CD14-positive monocyte (primary cell): ENCODE measurements around the gene SIGLEC1. TPM values are rescaled to one million over a fixed set of nuclear protein-coding genes. Genes with fewer than 3 reads are reported as not detected.

Experiments used
- DNase-seq, 3 donors: peaks; one replicate each; pipeline ENCODE4 v3.0.0-alpha.2; 2011 to 2022
- H2AFZ ChIP-seq: 2 replicates; pipeline ENCODE4 v1.6.0; 2012; ENCODE audit warnings: mild to moderate bottlenecking, low read depth, low read length, inconsistent platforms; ENCODE audit not compliant: insufficient read depth, poor library complexity, severe bottlenecking
- H3K27ac ChIP-seq, 2 donors: 1 replicate in 1 of 2; 2 replicates in 1 of 2; pipeline ENCODE4 v1.5.1; 2012 to 2013; ENCODE audit warnings: low read length in 2 of 2, control low read depth in 1 of 2, inconsistent platforms in 1 of 2, low read depth in 1 of 2, mild to moderate bottlenecking in 1 of 2
- H3K27me3 ChIP-seq, 2 donors: one replicate each; pipeline versions ENCODE4 v1.6.0 to v1.6.1; 2011 to 2013; ENCODE audit warnings: low read length in 2 of 2; ENCODE audit not compliant: control insufficient read depth in 2 of 2, insufficient read depth in 2 of 2
- H3K36me3 ChIP-seq, 2 donors: replicated peaks in 1 of 2; 1 replicate in 1 of 2; 2 replicates in 1 of 2; pipeline versions ENCODE4 v1.5.1 to v1.6.1; 2012 to 2013; ENCODE audit warnings: low read length in 2 of 2, control low read depth in 1 of 2, inconsistent platforms in 1 of 2, mild to moderate bottlenecking in 1 of 2; ENCODE audit not compliant: insufficient read depth in 2 of 2, control insufficient read depth in 1 of 2
- H3K4me1 ChIP-seq, 2 donors: 1 replicate in 1 of 2; 2 replicates in 1 of 2; pipeline versions ENCODE4 v1.5.1 to v1.6.1; 2012 to 2013; ENCODE audit warnings: low read length in 2 of 2, control low read depth in 1 of 2, inconsistent platforms in 1 of 2, mild to moderate bottlenecking in 1 of 2, moderate library complexity in 1 of 2; ENCODE audit not compliant: insufficient read depth in 2 of 2, control insufficient read depth in 1 of 2
- H3K4me2 ChIP-seq: replicated peaks from 2 replicates; pipeline ENCODE3; 2012; ENCODE audit warnings: low read length, moderate library complexity, mild to moderate bottlenecking; ENCODE audit not compliant: poor library complexity, severe bottlenecking; ENCODE audit errors: extremely low read depth
- H3K4me3 ChIP-seq, 3 experiments: fragments of 200-600 bp in 1 of 3; sonication (generic) in 1 of 3; replicated peaks in 1 of 3; 1 replicate in 2 of 3; 2 replicates in 1 of 3; pipeline ENCODE4 v1.5.1; 2011 to 2013; ENCODE audit warnings: low read length in 3 of 3, mild to moderate bottlenecking in 3 of 3, control low read depth in 2 of 3, low read depth in 2 of 3, inconsistent platforms in 1 of 3, moderate library complexity in 1 of 3
- H3K79me2 ChIP-seq: 2 replicates; pipeline ENCODE4 v1.6.0; 2012; ENCODE audit warnings: mild to moderate bottlenecking, control low read depth, inconsistent platforms, low read length, moderate library complexity; ENCODE audit not compliant: insufficient read depth
- H3K9ac ChIP-seq: 2 replicates; pipeline ENCODE4 v1.6.0; 2017; ENCODE audit warnings: low read length, mild to moderate bottlenecking; ENCODE audit not compliant: insufficient read depth, poor library complexity, severe bottlenecking
- H3K9me3 ChIP-seq, 2 donors: replicated peaks in 1 of 2; 1 replicate in 1 of 2; 2 replicates in 1 of 2; pipeline versions ENCODE4 v1.5.1 to v1.6.1; 2012 to 2013; ENCODE audit warnings: low read length in 2 of 2, control low read depth in 1 of 2; ENCODE audit not compliant: control insufficient read depth in 1 of 2, insufficient read depth in 1 of 2
- H4K20me1 ChIP-seq: 2 replicates; pipeline ENCODE4 v1.6.0; 2012; ENCODE audit warnings: mild to moderate bottlenecking, low read length, control low read depth, moderate library complexity; ENCODE audit not compliant: insufficient read depth
- H3K27ac Mint-ChIP-seq, 7 donors: one replicate each; pipeline ENCODE4 v1.8.0; 2020; ENCODE audit warnings: mild to moderate bottlenecking in 7 of 7, mixed read lengths in 7 of 7, moderate library complexity in 6 of 7, inconsistent platforms in 2 of 7
- H3K27me3 Mint-ChIP-seq, 3 donors: one replicate each; pipeline ENCODE4 v1.8.0; 2021 to 2022; ENCODE audit warnings: low read depth in 3 of 3, mild to moderate bottlenecking in 3 of 3, mixed read lengths in 3 of 3, moderate library complexity in 3 of 3, inconsistent platforms in 1 of 3
- H3K36me3 Mint-ChIP-seq, 2 donors: one replicate each; pipeline ENCODE4 v1.8.0; 2020; ENCODE audit warnings: mixed read lengths in 2 of 2, inconsistent platforms in 1 of 2, mild to moderate bottlenecking in 1 of 2
- H3K4me1 Mint-ChIP-seq: one replicate; pipeline ENCODE4 v1.8.0; 2020; ENCODE audit warnings: mild to moderate bottlenecking, mixed read lengths
- H3K4me3 Mint-ChIP-seq, 2 donors: one replicate each; pipeline ENCODE4 v1.8.0; 2020; ENCODE audit warnings: mild to moderate bottlenecking in 2 of 2, mixed read lengths in 2 of 2, moderate library complexity in 1 of 2
- H3K9me3 Mint-ChIP-seq, 7 donors: one replicate each; pipeline ENCODE4 v1.8.0; 2020 to 2022; ENCODE audit warnings: mixed read lengths in 7 of 7, mild to moderate bottlenecking in 6 of 7, moderate library complexity in 6 of 7, inconsistent platforms in 2 of 7
- CTCF ChIP-seq: fragments of 200-600 bp; IDR thresholded peaks from one replicate; pipeline ENCODE4 v1.8.0; 2022; ENCODE audit warnings: antibody characterized with exemption, mild to moderate bottlenecking
- WGBS: methylation state at CpG from one replicate; pipeline ENCODE4 v1.1.5; 2013; ENCODE audit warnings: missing lambda C conversion rate; ENCODE audit not compliant: insufficient coverage; 5-methylcytosine and 5-hydroxymethylcytosine counted together
- intact Hi-C, 2 donors: fragments of 100-400 bp; cut with micrococcal nuclease; formaldehyde crosslinking; loops; one replicate each; pipeline versions ENCODE4 v1.15.0 to v1.15.1; 2023
- polyA plus RNA-seq, 3 donors: library from polyadenylated mRNA; depleted of rRNA in 1 of 3; unstranded in 2 of 3; stranded (reverse) in 1 of 3; fragments of 300-500 nt in 2 of 3; fragments of >200 nt in 1 of 3; fragmentation: Illumina TruSeq in 2 of 3; gene quantifications; 1 replicate in 2 of 3; 2 replicates in 1 of 3; pipeline ENCODE4 v1.2.3, GENCODE V29; 2012 to 2021

Gene SIGLEC1
- polyA plus RNA-seq, 3 donors = 1.6 to 23.5 (median 2.5) TPM

- intact Hi-C loops = no loop called here
- Histone ChIP-seq H2AFZ (peak overlapping the region; percentile 57), H3K4me3 (peak overlapping the region; percentile 16 to 73 (median 17)), H3K27ac (peak overlapping the region; percentile 4 to 67), H3K9ac (peak overlapping the region; percentile 44), H3K9me3 (no peaks in the 10 kb centered on the region), H3K79me2 (no peaks in the 10 kb centered on the region), H4K20me1 (no peaks in the 10 kb centered on the region), H3K36me3 (peaks cover 0 to 2% of the 10 kb centered on the region in 2 donors), H3K4me2 (peak overlapping the region; percentile 66), H3K4me1 (peaks cover 50 to 57% of the 10 kb centered on the region in 2 donors), H3K27me3 (no peaks in the 10 kb centered on the region)
- DNase-seq = peak; percentile 31 to 58 (median 42)
- 19% methylated on average over 13 of the region's 18 CpGs for WGBS
- peaks cover 0 to 3% (median 0%) of the 10 kb centered on the region in 7 donors for H3K9me3 Mint-ChIP-seq
- peaks cover 0 to 5% of the 10 kb centered on the region in 2 donors for H3K36me3 Mint-ChIP-seq
- peak; percentile 97 for TF ChIP-seq CTCF
- peak overlapping the region; percentile 43 to 89 (median 86) for H3K27ac Mint-ChIP-seq
- H3K27me3 Mint-ChIP-seq = peaks cover 0 to 10% (median 2%) of the 10 kb centered on the region in 3 donors
- H3K4me1 Mint-ChIP-seq = peaks cover 53% of the 10 kb centered on the region
- H3K4me3 Mint-ChIP-seq = peak overlapping the region; percentile 61 to 95
Observed at GRCh38 chr20:3710703-3711483, 1.5 kb downstream of the SIGLEC1 start.

GRCh38 chr20:3710011-3710466 is 2.4 kb downstream of the SIGLEC1 start:
- no peaks in the 10 kb centered on the region for H3K79me2 ChIP-seq
- peaks cover 0 to 3% (median 0%) of the 10 kb centered on the region in 7 donors for H3K9me3 Mint-ChIP-seq
- H3K27me3 ChIP-seq = no peaks in the 10 kb centered on the region
- peaks cover 0 to 9% of the 10 kb centered on the region in 2 donors for H3K36me3 Mint-ChIP-seq
- intact Hi-C loops = no loop called here
- H2AFZ ChIP-seq = no peak overlapping the region
- no peak overlapping the region for H3K27ac ChIP-seq
- H3K4me3 ChIP-seq = no peak overlapping the region
- H3K4me1 Mint-ChIP-seq = peaks cover 53% of the 10 kb centered on the region
- no peak for TF ChIP-seq CTCF
- peak overlapping the region in 1 of 2 donors; percentile 95 for H3K4me3 Mint-ChIP-seq
- peaks cover 2 to 8% of the 10 kb centered on the region in 2 donors for H3K36me3 ChIP-seq
- H4K20me1 ChIP-seq = no peaks in the 10 kb centered on the region
- no peak for DNase-seq
- no peak overlapping the region for H3K4me2 ChIP-seq
- peaks cover 50 to 57% of the 10 kb centered on the region in 2 donors for H3K4me1 ChIP-seq
- no peaks in the 10 kb centered on the region for H3K9me3 ChIP-seq
- no peak overlapping the region for H3K9ac ChIP-seq
- WGBS = 71% methylated on average over 4 of the region's 6 CpGs
- H3K27ac Mint-ChIP-seq = no peak overlapping the region
- H3K27me3 Mint-ChIP-seq = peaks cover 0 to 10% (median 2%) of the 10 kb centered on the region in 3 donors
